ENCODE data around the gene NYAP2. TPM values are rescaled to one million over a fixed set of nuclear protein-coding genes. Genes with fewer than 3 reads are reported as not detected.

The NYAP2 gene
- total RNA-seq, 1 experiment from 2014 or later = not detected

GRCh38 chr2:225414902-225415301 lies 15.4 kb downstream of the NYAP2 start:
- no peaks in the 10 kb centered on the region for H3K9me3 ChIP-seq (ENCODE audit: low read depth, low read length, poor library complexity, severe bottlenecking)
- peaks cover 1% of the 10 kb centered on the region for H3K27me3 ChIP-seq (replicated peaks; ENCODE audit: insufficient read depth, low read depth, low read length, poor library complexity)
- H3K36me3 ChIP-seq (ENCODE audit: insufficient read depth, low read length, poor library complexity, severe bottlenecking) = no peaks in the 10 kb centered on the region
- no peak for DNase-seq (ENCODE audit: low spot score)
- TF ChIP-seq CTCF (conservative IDR thresholded peaks at IDR 0.05; ENCODE audit: low read depth, low read length) (no peak), EZH2 (IDR thresholded peaks at IDR 0.05; ENCODE audit: borderline replicate concordance, low read depth, low read length, poor library complexity, severe bottlenecking) (no peak)
- intact Hi-C loops (cut with micrococcal nuclease; ENCODE audit: unreplicated experiment) = loop anchor here (10.0 kb wide), 1 partner anchor 280 kb away; no protein-coding TSS in a partner anchor
- H3K4me1 ChIP-seq (ENCODE audit: insufficient read depth, low read length, poor library complexity, severe bottlenecking) = no peaks in the 10 kb centered on the region
- H3K27ac ChIP-seq (ENCODE audit: low read depth, low read length, poor library complexity, severe bottlenecking) = no peak overlapping the region
- POLR2A ChIA-PET (ENCODE audit: low non-redundant PET) = no interaction called here
- BruUV-seq (replicated peaks) = no TSS peak
- CTCF ChIA-PET = no interaction called here
- no peak overlapping the region for H3K4me3 ChIP-seq (ENCODE audit: low read depth, low read length, poor library complexity, severe bottlenecking)

GRCh38 chr2:225415341-225415740 lies 15.8 kb downstream of the NYAP2 start:
- DNase-seq (ENCODE audit: low spot score) = no peak
- TF ChIP-seq CTCF (conservative IDR thresholded peaks at IDR 0.05; ENCODE audit: low read depth, low read length) (no peak), EZH2 (IDR thresholded peaks at IDR 0.05; ENCODE audit: borderline replicate concordance, low read depth, low read length, poor library complexity, severe bottlenecking) (no peak)
- POLR2A ChIA-PET (ENCODE audit: low non-redundant PET) = no interaction called here
- H3K4me1 ChIP-seq (ENCODE audit: insufficient read depth, low read length, poor library complexity, severe bottlenecking) = no peaks in the 10 kb centered on the region
- H3K4me3 ChIP-seq (ENCODE audit: low read depth, low read length, poor library complexity, severe bottlenecking) = no peak overlapping the region
- H3K27ac ChIP-seq (ENCODE audit: low read depth, low read length, poor library complexity, severe bottlenecking) = no peak overlapping the region
- CTCF ChIA-PET = no interaction called here
- no peaks in the 10 kb centered on the region for H3K36me3 ChIP-seq (ENCODE audit: insufficient read depth, low read length, poor library complexity, severe bottlenecking)
- BruUV-seq (replicated peaks) = no TSS peak
- H3K9me3 ChIP-seq (ENCODE audit: low read depth, low read length, poor library complexity, severe bottlenecking) = no peaks in the 10 kb centered on the region
- H3K27me3 ChIP-seq (replicated peaks; ENCODE audit: insufficient read depth, low read depth, low read length, poor library complexity) = no peaks in the 10 kb centered on the region
- intact Hi-C loops (cut with micrococcal nuclease; ENCODE audit: unreplicated experiment) = loop anchor here (10.0 kb wide), 1 partner anchor 281 kb away; no protein-coding TSS in a partner anchor

- no TSS peak for BruUV-seq (replicated peaks)
- H3K4me3 ChIP-seq (ENCODE audit: low read depth, low read length, poor library complexity, severe bottlenecking) = no peak overlapping the region
- no peaks in the 10 kb centered on the region for H3K27me3 ChIP-seq (replicated peaks; ENCODE audit: insufficient read depth, low read depth, low read length, poor library complexity)
- intact Hi-C loops (cut with micrococcal nuclease; ENCODE audit: unreplicated experiment) = loop anchor here (10.0 kb wide), 1 partner anchor 281 kb away; no protein-coding TSS in a partner anchor
- H3K36me3 ChIP-seq (ENCODE audit: insufficient read depth, low read length, poor library complexity, severe bottlenecking) = no peaks in the 10 kb centered on the region
- H3K9me3 ChIP-seq (ENCODE audit: low read depth, low read length, poor library complexity, severe bottlenecking) = no peaks in the 10 kb centered on the region
- TF ChIP-seq CTCF (conservative IDR thresholded peaks at IDR 0.05; ENCODE audit: low read depth, low read length) (no peak), EZH2 (IDR thresholded peaks at IDR 0.05; ENCODE audit: borderline replicate concordance, low read depth, low read length, poor library complexity, severe bottlenecking) (no peak)
- H3K27ac ChIP-seq (ENCODE audit: low read depth, low read length, poor library complexity, severe bottlenecking) = no peak overlapping the region
- ChIA-PET CTCF (no interaction called here), POLR2A (ENCODE audit: low non-redundant PET) (no interaction called here)
- DNase-seq (ENCODE audit: low spot score) = no peak
- no peaks in the 10 kb centered on the region for H3K4me1 ChIP-seq (ENCODE audit: insufficient read depth, low read length, poor library complexity, severe bottlenecking)
Observed at GRCh38 chr2:225415792-225416191, 16.3 kb downstream of the NYAP2 start.

Measured in A673 (cell line).